ENCODE data around the gene SCYL1.
A peak's percentile ranks its signal among the peaks of the same experiment; 100 is the strongest.
"Not testable (repeated sequence)": the region's sequence is repeated elsewhere in the genome, so short reads cannot be mapped to it uniquely, and the experiment has no call there.

The SCYL1 gene

GRCh38 chr11:65562788-65563187 lies 37.9 kb downstream of the SCYL1 start:
- TF ChIP-seq CTCF (IDR thresholded peaks at IDR 0.05; ENCODE audit: extremely low read depth, missing control alignments) = no peak
- DNase-seq (ENCODE audit: low spot score) = no peak

GRCh38 chr11:65563601-65564000 lies 38.7 kb downstream of the SCYL1 start:
- DNase-seq (ENCODE audit: low spot score) = no peak
- TF ChIP-seq CTCF (IDR thresholded peaks at IDR 0.05; ENCODE audit: extremely low read depth, missing control alignments) = no peak

- not testable (repeated sequence) for DNase-seq (ENCODE audit: low spot score)
Measured at GRCh38 chr11:65564879-65565559, 40.1 kb downstream of the SCYL1 start.

- no peak for DNase-seq (ENCODE audit: low spot score)
- TF ChIP-seq CTCF (IDR thresholded peaks at IDR 0.05; ENCODE audit: extremely low read depth, missing control alignments) = no peak
Measured at GRCh38 chr11:65565624-65566453, 41.0 kb downstream of the SCYL1 start.

- DNase-seq (ENCODE audit: low spot score) = no peak
- TF ChIP-seq CTCF (IDR thresholded peaks at IDR 0.05; ENCODE audit: extremely low read depth, missing control alignments) = no peak
Measured at GRCh38 chr11:65569164-65569972, 44.5 kb downstream of the SCYL1 start.

- peak; percentile 56 for TF ChIP-seq CTCF (IDR thresholded peaks at IDR 0.05; ENCODE audit: extremely low read depth, missing control alignments)
- peak; percentile 96 for DNase-seq (ENCODE audit: low spot score)
Measured at GRCh38 chr11:65569973-65570918, 45.4 kb downstream of the SCYL1 start, which contains the start of gene ZNRD2. Gene ZNRD2, plus strand, starts transcription at chr11:65570477. Its CDS starts 15 bp downstream, at chr11:65570492.

- no peak for TF ChIP-seq CTCF (IDR thresholded peaks at IDR 0.05; ENCODE audit: extremely low read depth, missing control alignments)
- DNase-seq (ENCODE audit: low spot score) = no peak
Measured at GRCh38 chr11:65571420-65571819, 46.5 kb downstream of the SCYL1 start.

All from GM20000 (cell line).